ACC112 (cell line): ENCODE data around the gene KLHL20.
"Not testable (repeated sequence)": the region's sequence is repeated elsewhere in the genome, so short reads cannot be mapped to it uniquely, and the experiment has no call there.

ENCODE experiments used
- H2AFZ ChIP-seq: fragments of 200-600 bp; sonication (generic); one replicate; pipeline ENCODE4 v1.6.0; 2017; ENCODE audit warnings: antibody characterized with exemption, low read length; ENCODE audit not compliant: unreplicated experiment
- H3K27ac ChIP-seq: fragments of 200-600 bp; sonication (generic); 2 replicates; pipeline ENCODE4 v1.5.1; 2014; ENCODE audit warnings: low read depth, mild to moderate bottlenecking, antibody characterized with exemption, low read length, moderate library complexity
- H3K27me3 ChIP-seq: fragments of 200-600 bp; sonication (generic); 2 replicates; pipeline ENCODE4 v1.6.1; 2014; ENCODE audit warnings: mild to moderate bottlenecking, antibody characterized with exemption, low read length, moderate library complexity, mixed read lengths; ENCODE audit not compliant: insufficient read depth
- H3K36me3 ChIP-seq: fragments of 200-600 bp; sonication (generic); 2 replicates; pipeline ENCODE4 v1.6.1; 2016; ENCODE audit warnings: mild to moderate bottlenecking, antibody characterized with exemption, low read length, moderate library complexity, mixed read lengths; ENCODE audit not compliant: insufficient read depth
- H3K4me1 ChIP-seq: fragments of 200-600 bp; sonication (generic); one replicate; pipeline ENCODE4 v1.6.1; 2016; ENCODE audit warnings: low read length, mixed read lengths; ENCODE audit not compliant: insufficient read depth, unreplicated experiment, control insufficient read depth
- H3K4me3 ChIP-seq: fragments of 200-600 bp; sonication (generic); 2 replicates; pipeline ENCODE4 v1.5.1; 2014; ENCODE audit warnings: mild to moderate bottlenecking, low read depth, low read length
- H3K79me2 ChIP-seq: fragments of 200-600 bp; sonication (generic); one replicate; pipeline ENCODE4 v1.6.0; 2016; ENCODE audit warnings: low read length; ENCODE audit not compliant: control insufficient read depth, unreplicated experiment, insufficient read depth

Gene KLHL20

DNA sequence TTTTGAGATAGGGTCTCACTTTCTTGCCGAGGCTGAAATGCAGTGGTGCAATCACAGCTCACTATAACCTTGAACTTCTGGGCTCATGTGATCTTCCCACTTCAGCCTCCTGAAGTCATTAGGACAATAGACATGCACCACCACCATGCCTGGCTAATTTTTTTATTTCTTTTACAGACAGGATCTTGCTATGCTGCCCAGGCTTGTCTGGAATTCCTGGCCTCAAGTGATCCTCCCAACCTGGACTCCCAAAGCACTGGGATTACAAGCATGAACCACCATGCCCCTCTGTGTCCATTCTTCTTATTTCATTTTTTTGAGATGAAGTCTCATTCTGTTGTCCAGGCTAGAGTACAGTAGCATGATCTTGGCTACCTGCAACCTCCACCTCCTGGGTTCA is 12.0 kb upstream of the KLHL20 start:
- no peak overlapping the region for H2AFZ ChIP-seq
- H3K27ac ChIP-seq = no peak overlapping the region
- 0 out of 2 replicates have a peak, but pooled peaks cover 3% of the 10 kb centered on the region for H3K27me3 ChIP-seq
- H3K79me2 ChIP-seq = no peaks in the 10 kb centered on the region
- no peak overlapping the region for H3K4me3 ChIP-seq
- H3K4me1 ChIP-seq = no peaks in the 10 kb centered on the region
- no peaks in the 10 kb centered on the region for H3K36me3 ChIP-seq

DNA sequence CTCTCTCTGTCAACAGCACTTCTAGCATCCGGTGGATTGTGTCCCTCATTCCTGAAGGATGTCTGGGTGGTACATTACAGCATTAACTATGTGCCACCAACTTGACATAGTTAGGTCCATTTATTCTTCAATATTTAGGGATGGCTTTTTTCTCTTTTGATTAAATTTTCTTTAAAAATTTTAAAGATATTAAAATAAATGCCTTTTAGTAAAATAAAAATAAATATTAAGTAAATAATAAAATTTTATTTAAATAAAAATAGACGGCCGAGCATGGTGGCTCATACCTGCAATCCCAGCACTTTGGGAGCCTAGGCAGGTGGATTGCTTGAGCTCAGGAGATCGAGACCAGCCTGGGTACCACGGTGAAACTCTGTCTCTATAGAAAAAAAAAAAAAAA is 9.7 kb upstream of the KLHL20 start:
- peaks cover 8% of the 10 kb centered on the region for H3K27me3 ChIP-seq
- no peak overlapping the region for H3K27ac ChIP-seq
- no peak overlapping the region for H3K4me3 ChIP-seq
- H2AFZ ChIP-seq = no peak overlapping the region
- no peaks in the 10 kb centered on the region for H3K4me1 ChIP-seq
- H3K36me3 ChIP-seq = no peaks in the 10 kb centered on the region
- H3K79me2 ChIP-seq = no peaks in the 10 kb centered on the region

DNA sequence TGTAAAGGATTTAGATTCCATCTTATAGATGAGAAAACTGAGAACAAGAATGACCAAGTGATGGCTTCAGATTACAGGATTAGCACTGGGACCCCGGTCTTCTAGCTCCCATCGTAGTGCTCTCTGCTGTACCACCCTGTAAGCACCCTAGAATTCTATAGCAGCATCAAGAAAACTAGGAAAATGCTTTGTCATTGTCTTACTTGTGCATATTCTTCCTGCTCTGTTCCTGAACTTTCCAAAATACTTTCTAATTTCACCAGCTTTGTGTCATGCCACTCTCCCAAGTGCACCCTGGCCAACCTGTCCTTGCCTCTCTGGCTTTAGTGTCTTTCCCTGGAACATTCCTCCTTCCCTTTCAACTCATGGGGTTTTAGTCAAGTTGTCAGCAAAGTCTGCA is 6.0 kb upstream of the KLHL20 start:
- H3K4me3 ChIP-seq = no peak overlapping the region
- H3K79me2 ChIP-seq = no peaks in the 10 kb centered on the region
- H3K4me1 ChIP-seq = no peaks in the 10 kb centered on the region
- no peak overlapping the region for H2AFZ ChIP-seq
- H3K27me3 ChIP-seq = peaks cover 11% of the 10 kb centered on the region
- H3K27ac ChIP-seq = no peak overlapping the region
- no peaks in the 10 kb centered on the region for H3K36me3 ChIP-seq

GRCh38 chr1:173714441-173714758 is 381 bp upstream of the KLHL20 start:
- no peaks in the 10 kb centered on the region for H3K36me3 ChIP-seq
- H3K79me2 ChIP-seq = peaks cover 28% of the 10 kb centered on the region
- peaks cover 11% of the 10 kb centered on the region for H3K4me1 ChIP-seq
- peak overlapping the region; percentile 100 for H2AFZ ChIP-seq
- peaks cover 2% of the 10 kb centered on the region; the same call in 1 of the 2 replicates for H3K27me3 ChIP-seq
- peak overlapping the region; percentile 90 for H3K4me3 ChIP-seq
- H3K27ac ChIP-seq = peak overlapping the region; percentile 37

DNA sequence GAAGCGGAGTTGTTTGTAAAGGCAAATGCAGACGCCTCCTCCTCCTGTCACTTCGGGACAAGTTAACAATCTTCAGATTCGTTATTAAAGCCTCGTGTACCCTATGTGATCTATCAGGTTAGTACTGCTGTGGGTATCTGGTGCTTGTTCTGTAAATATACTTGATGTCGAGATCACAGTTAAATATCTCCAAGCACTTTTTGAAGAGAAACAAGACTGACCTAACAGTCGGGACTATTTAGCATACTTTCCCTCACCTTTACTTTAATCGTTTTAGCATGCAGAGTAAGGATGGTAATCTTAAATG is 710 bp downstream of the KLHL20 start:
- Histone ChIP-seq H3K36me3 (no peaks in the 10 kb centered on the region), H3K27ac (peak overlapping the region; percentile 37)

DNA sequence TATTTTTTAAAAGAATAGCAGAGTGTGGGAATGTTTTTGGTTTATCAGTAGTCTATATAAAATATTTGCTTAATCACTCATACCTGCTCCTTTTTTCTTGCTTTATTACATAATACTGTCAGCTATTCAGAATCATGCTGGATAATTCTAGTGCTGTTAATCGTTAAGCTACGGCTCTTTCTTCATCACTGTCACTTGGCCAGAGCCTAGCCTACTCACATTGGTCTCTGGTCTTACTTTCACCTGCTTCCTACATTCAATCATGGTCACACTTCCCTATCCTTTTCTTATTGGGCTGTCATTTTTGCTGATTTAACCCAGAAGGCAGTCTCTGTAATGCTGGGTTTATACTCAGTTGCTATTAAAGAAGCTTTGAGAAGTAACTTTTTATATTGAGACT is 2.5 kb downstream of the KLHL20 start:
- Histone ChIP-seq H3K79me2 (peaks cover 37% of the 10 kb centered on the region), H3K27me3 (no peaks in the 10 kb centered on the region), H3K4me1 (peaks cover 11% of the 10 kb centered on the region), H3K27ac (no peak overlapping the region), H3K36me3 (0 out of 2 replicates have a peak, but pooled peaks cover 4% of the 10 kb centered on the region), H3K4me3 (no peak overlapping the region; the same call in 1 of the 2 replicates), H2AFZ (no peak overlapping the region)

More for the DNA sequence above, 710 bp downstream of the KLHL20 start:
- H3K4me1 ChIP-seq = peaks cover 11% of the 10 kb centered on the region
- peak overlapping the region; percentile 58 for H2AFZ ChIP-seq
- H3K4me3 ChIP-seq = peak overlapping the region; percentile 90
- peaks cover 2% of the 10 kb centered on the region; the same call in 1 of the 2 replicates for H3K27me3 ChIP-seq
- H3K79me2 ChIP-seq = peaks cover 32% of the 10 kb centered on the region

DNA sequence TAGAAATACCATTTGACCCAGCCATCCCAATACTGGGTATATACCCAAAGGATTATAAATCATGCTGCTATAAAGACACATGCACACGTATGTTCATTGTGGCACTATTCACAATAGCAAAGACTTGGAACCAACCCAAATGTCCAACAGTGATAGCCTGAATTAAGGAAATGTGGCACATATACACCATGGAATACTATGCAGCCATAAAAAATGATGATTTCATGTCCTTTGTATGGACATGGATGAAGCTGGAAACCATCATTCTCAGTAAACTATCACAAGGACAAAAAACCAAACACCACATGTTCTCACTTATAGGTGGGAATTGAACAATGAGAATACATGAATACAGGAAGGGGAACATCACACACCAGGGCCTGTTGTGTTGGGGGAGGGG is 16.6 kb downstream of the KLHL20 start:
- not testable (repeated sequence) for H3K4me3 ChIP-seq, H3K4me1 ChIP-seq, H2AFZ ChIP-seq, H3K27ac ChIP-seq, H3K79me2 ChIP-seq, H3K27me3 ChIP-seq
- H3K36me3 ChIP-seq = peaks cover 14% of the 10 kb centered on the region; the same call in 1 of the 2 replicates

DNA sequence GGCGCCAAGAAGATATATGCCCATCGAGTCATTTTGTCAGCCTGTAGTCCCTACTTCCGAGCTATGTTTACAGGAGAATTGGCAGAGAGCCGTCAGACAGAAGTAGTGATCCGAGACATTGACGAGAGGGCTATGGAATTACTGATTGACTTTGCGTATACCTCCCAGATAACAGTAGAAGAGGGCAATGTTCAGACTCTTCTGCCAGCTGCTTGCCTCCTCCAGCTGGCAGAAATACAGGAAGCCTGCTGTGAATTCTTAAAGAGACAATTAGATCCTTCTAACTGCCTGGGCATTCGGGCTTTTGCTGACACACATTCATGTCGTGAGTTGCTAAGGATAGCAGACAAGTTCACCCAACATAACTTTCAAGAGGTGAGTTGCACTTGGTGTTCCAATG is 19.1 kb downstream of the KLHL20 start:
- Histone ChIP-seq H3K79me2 (peaks cover 8% of the 10 kb centered on the region), H3K36me3 (peaks cover 18% of the 10 kb centered on the region; the same call in 1 of the 2 replicates), H3K4me1 (no peaks in the 10 kb centered on the region), H3K27ac (no peak overlapping the region), H2AFZ (no peak overlapping the region), H3K4me3 (no peak overlapping the region), H3K27me3 (no peaks in the 10 kb centered on the region)

- H3K27me3 ChIP-seq, H3K4me3 ChIP-seq, H3K27ac ChIP-seq, H3K4me1 ChIP-seq, H2AFZ ChIP-seq: not testable (repeated sequence)
- peaks cover 17% of the 10 kb centered on the region for H3K79me2 ChIP-seq
- peaks cover 18% of the 10 kb centered on the region; the same call in 1 of the 2 replicates for H3K36me3 ChIP-seq
Observed at GRCh38 chr1:173736104-173736503, 21.3 kb downstream of the KLHL20 start.

GRCh38 chr1:173742203-173742886 is 27.6 kb downstream of the KLHL20 start:
- Histone ChIP-seq H2AFZ (no peak overlapping the region), H3K4me1 (no peaks in the 10 kb centered on the region), H3K27me3 (no peaks in the 10 kb centered on the region), H3K79me2 (peaks cover 17% of the 10 kb centered on the region), H3K4me3 (no peak overlapping the region), H3K36me3 (peaks cover 8% of the 10 kb centered on the region; the same call in 1 of the 2 replicates), H3K27ac (no peak overlapping the region)

- no peak overlapping the region for H3K27ac ChIP-seq
- H3K36me3 ChIP-seq = peaks cover 8% of the 10 kb centered on the region; the same call in 1 of the 2 replicates
- no peaks in the 10 kb centered on the region for H3K27me3 ChIP-seq
- no peak overlapping the region for H3K4me3 ChIP-seq
- H3K79me2 ChIP-seq = peaks cover 12% of the 10 kb centered on the region
- no peak overlapping the region for H2AFZ ChIP-seq
- H3K4me1 ChIP-seq = no peaks in the 10 kb centered on the region
Observed at GRCh38 chr1:173744651-173745050, 29.9 kb downstream of the KLHL20 start.
